Measurements from ENCODE around the gene MS4A5. TPM values are rescaled to one million over a fixed set of nuclear protein-coding genes. Genes with fewer than 3 reads are reported as not detected.
"Not testable (repeated sequence)": the region's sequence is repeated elsewhere in the genome, so short reads cannot be mapped to it uniquely, and the experiment has no call there.

The MS4A5 gene, protein sequence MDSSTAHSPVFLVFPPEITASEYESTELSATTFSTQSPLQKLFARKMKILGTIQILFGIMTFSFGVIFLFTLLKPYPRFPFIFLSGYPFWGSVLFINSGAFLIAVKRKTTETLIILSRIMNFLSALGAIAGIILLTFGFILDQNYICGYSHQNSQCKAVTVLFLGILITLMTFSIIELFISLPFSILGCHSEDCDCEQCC
- total RNA-seq, result not detected

DNA sequence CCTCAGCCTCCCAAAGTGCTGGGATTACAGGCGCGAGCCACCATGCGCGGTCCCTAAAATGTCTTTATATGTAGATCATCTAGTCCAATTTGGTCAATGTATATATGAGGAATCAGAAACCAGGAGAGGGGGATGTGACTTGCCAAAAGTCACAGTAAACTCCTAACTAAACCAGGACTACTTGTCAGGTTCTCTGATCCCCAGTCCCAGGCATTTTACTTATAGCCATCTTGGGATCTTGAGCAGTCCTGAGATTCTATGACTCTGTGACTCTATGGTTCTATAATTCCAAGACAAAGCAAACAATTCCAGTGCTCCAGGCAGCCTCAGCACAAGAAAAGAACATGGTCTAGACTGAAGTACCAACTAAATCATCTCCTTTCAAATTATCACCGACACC is at the start of gene MS4A5:
Gene MS4A5 (plus strand): TSS at position 301 of the 400 bp plus-strand sequence. CDS start 103 bp downstream, outside the sequence.
- no peak for DNase-seq
- Mint-ChIP-seq H3K9me3 (no peaks in the 10 kb centered on the region), H3K4me3 (no peak within 1 kb of the TSS), H3K27me3 (peaks cover 26% of the 10 kb centered on the region), H3K36me3 (no peaks in the 10 kb centered on the region), H3K27ac (no peak within 1 kb of the TSS), H3K4me1 (no peaks in the 10 kb centered on the region)

DNA sequence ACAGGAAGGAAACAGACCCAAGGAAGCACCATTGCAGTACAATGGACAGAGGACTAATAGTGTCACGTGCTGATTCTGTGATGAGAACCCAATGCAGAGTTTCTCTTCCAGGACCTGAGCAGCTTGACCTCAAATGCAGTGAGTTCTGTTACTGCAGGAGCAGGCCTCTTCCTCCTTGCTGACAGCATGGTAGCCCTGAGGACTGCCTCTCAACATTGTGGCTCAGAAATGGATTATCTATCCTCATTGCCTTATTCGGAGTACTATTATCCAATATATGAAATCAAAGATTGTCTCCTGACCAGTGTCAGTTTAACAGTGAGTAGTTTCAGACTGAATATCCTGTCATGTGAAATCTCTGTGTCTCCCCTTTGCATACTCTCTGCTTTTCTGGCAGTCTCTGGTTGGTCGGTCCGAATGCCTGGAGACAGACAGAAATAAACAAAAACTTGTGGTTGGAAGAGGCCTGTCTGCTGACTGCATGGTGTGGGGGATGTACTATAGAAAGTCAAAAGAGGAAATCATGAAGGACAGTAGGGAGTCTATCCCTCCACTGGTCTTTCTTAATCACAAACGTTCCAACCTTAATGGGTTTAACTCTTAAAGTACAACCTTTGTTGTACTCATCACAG is 40.0 kb upstream of the MS4A5 start:
- DNase-seq, result no peak
- no peaks in the 10 kb centered on the region for H3K4me1 Mint-ChIP-seq
- no peak overlapping the region for H3K4me3 Mint-ChIP-seq
- no peak overlapping the region for H3K27ac Mint-ChIP-seq
- H3K36me3 Mint-ChIP-seq, result no peaks in the 10 kb centered on the region
- H3K9me3 Mint-ChIP-seq, result no peaks in the 10 kb centered on the region
- H3K27me3 Mint-ChIP-seq, result peaks cover under 1% of the 10 kb centered on the region

DNA sequence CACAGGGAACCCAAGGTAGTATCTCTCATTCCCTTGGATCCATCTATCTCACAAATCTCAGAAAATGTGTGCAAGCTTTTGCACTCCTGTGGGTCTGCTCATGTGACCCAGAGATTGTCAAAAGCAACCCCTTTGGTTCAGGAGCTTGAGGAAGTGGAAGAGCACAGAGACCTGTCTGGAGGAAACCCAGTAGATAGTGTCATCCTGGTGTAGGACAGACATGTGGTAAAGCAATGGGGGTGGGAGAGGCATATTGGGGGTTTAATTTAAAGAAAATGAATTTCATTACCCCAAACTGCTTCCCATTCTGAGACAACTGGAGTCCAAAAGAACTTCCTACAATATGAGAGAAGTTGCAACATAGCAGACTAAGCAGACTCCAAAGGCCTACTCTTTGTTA is 39.0 kb upstream of the MS4A5 start:
- Mint-ChIP-seq H3K9me3 (no peaks in the 10 kb centered on the region), H3K27ac (no peak overlapping the region), H3K36me3 (no peaks in the 10 kb centered on the region), H3K4me3 (no peak overlapping the region), H3K4me1 (no peaks in the 10 kb centered on the region), H3K27me3 (no peaks in the 10 kb centered on the region)
- DNase-seq, result no peak

DNA sequence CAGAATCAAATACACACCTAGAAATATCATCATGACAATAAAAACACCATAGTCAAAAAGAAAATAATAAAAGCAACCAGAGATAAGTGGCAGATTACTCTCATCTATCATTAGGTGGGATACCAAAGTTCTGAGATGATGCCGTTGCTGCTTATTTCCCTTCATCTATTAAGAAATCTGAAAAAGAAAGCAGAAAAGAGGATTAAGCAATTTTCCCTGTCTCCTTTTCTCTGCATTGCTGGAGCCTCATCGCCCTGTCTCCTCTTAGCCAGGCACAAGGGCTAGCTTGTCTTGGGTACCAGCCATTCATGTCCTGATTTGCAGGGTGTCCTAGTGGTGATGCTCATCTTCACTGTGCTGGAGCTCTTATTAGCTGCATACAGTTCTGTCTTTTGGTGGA is 37.0 kb upstream of the MS4A5 start:
- Mint-ChIP-seq H3K9me3 (no peaks in the 10 kb centered on the region), H3K27ac (no peak overlapping the region), H3K27me3 (peaks cover 11% of the 10 kb centered on the region), H3K4me1 (no peaks in the 10 kb centered on the region), H3K4me3 (no peak overlapping the region), H3K36me3 (no peaks in the 10 kb centered on the region)
- no peak for DNase-seq

DNA sequence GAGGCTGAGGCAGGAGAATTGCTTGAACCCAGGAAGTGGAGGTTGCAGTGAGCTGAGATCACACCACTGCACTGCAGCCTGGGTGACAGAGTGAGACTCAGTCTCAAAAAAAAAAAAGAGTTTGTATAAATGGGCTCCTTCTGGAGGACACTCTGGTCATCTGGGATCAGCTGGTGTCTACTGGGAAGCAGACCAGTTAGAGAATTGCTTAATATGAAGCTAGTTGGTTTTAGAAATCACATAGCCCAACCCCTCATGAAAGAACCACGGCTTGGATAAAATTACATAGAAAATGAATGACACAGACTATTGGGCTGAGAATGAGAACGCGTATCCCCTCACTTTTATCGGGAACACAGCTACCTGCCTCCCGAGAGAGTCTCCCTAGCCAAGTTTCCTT is 36.4 kb upstream of the MS4A5 start:
- H3K27ac Mint-ChIP-seq, result no peak overlapping the region
- no peaks in the 10 kb centered on the region for H3K4me1 Mint-ChIP-seq
- H3K9me3 Mint-ChIP-seq, result no peaks in the 10 kb centered on the region
- no peak overlapping the region for H3K4me3 Mint-ChIP-seq
- peaks cover 13% of the 10 kb centered on the region for H3K27me3 Mint-ChIP-seq
- DNase-seq, result no peak
- no peaks in the 10 kb centered on the region for H3K36me3 Mint-ChIP-seq

DNA sequence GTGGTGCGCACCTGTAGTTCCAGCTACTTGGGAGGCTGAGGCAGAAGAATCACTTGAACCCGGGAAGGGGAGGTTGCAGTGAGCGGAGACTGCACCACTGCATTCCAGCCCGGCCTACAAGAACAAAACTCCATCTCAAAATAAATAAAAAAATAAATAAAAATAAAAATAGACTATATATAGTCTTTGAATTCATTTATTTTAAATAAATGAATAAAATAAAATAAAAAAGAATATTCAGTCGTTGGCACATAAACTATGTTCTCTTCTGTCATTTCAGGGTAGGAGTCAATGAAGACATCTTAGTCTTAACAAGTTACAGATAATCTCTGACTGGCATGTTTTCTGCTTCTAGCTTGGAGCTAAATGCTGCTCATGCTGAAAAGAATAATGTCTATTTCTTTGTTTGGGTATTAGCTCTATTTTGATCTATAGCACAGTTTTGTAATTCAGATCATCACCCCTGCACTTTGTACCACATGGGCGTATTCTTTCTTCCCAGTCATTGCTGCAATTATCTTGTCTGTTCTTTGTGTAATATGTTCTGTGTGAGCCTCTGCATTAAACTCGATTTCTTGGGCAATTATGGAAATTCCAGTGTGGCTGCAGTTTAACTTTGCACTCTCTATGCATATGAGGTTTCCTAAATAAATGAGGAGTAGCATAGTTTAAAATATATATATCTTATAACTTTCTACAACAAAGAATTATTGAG is 34.5 kb upstream of the MS4A5 start:
- H3K27ac Mint-ChIP-seq, result no peak overlapping the region
- peaks cover 20% of the 10 kb centered on the region for H3K27me3 Mint-ChIP-seq
- DNase-seq, result no peak
- H3K4me1 Mint-ChIP-seq, result no peaks in the 10 kb centered on the region
- no peaks in the 10 kb centered on the region for H3K36me3 Mint-ChIP-seq
- H3K4me3 Mint-ChIP-seq, result no peak overlapping the region
- H3K9me3 Mint-ChIP-seq, result no peaks in the 10 kb centered on the region

DNA sequence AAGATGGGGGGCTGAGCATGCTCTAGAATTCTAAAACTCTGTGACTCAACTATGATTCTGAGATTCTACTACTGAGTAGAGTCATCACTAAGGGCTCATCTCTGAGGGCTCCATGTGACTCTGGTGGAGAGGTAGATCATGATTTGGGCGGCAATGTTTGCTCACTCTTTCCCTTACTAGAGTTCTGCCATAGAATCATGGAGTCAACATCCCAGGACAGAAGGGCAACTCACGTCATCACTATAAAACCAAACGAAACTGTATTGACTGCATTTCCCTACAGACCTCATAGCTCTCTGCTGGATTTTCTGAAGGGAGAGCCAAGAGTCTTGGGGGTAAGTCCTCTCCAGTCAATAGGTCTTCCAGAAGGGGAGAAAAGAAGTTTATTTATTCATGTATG is 33.0 kb upstream of the MS4A5 start, which contains the start of gene MS4A14:
Gene MS4A14 (plus strand): TSS at position 78 of the 400 bp plus-strand sequence. CDS start 120 bp downstream, at position 198.
- no peaks in the 10 kb centered on the region for H3K36me3 Mint-ChIP-seq
- no peaks in the 10 kb centered on the region for H3K4me1 Mint-ChIP-seq
- no peak within 1 kb of the TSS for H3K27ac Mint-ChIP-seq
- DNase-seq, result no peak
- peaks cover 20% of the 10 kb centered on the region for H3K27me3 Mint-ChIP-seq
- no peak within 1 kb of the TSS for H3K4me3 Mint-ChIP-seq
- no peaks in the 10 kb centered on the region for H3K9me3 Mint-ChIP-seq

DNA sequence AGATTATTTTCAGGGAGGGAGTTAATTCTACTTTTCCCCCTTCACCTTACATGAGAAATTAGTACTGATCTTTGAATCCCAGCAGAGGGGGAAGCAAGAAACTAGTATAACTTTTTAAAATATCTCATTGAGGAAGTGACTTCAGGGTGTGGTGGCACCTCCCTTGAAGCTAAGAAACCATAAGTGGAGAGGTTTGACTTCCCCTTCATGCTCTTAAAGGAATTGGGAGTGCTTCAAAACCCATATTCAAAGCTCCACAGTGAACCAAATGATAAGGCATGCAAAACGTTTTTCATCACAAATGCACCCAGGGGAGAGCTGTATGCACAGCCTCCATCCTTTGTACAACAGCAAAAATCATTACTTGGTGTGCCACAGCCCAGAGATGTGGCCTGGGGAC is 32.6 kb upstream of the MS4A5 start:
- Mint-ChIP-seq H3K4me1 (no peaks in the 10 kb centered on the region), H3K4me3 (no peak overlapping the region), H3K36me3 (no peaks in the 10 kb centered on the region), H3K9me3 (no peaks in the 10 kb centered on the region), H3K27ac (no peak overlapping the region), H3K27me3 (peaks cover 20% of the 10 kb centered on the region)
- no peak for DNase-seq

DNA sequence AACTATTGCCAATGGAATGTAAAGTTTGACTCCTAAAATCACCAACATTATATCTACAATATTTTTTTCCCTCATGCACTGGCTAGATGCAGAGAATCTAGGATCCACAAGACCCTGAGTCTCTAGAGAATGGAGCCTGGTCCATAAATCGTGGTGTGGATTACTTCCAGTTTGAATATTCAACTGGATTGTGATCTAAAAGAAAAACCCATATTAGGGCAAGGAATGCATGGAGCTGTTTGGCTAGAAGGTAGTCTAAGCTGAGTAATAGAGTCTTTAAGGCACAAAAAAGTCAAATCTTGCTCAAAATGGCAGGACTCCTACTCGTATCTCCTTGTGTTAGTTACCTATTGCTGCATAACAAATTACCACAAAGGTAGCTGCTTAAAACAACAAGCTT is 9.4 kb upstream of the MS4A5 start:
- H3K27ac Mint-ChIP-seq, result no peak overlapping the region
- H3K27me3 Mint-ChIP-seq, result peaks cover 20% of the 10 kb centered on the region
- no peak overlapping the region for H3K4me3 Mint-ChIP-seq
- no peaks in the 10 kb centered on the region for H3K4me1 Mint-ChIP-seq
- DNase-seq, result no peak
- H3K36me3 Mint-ChIP-seq, result no peaks in the 10 kb centered on the region
- H3K9me3 Mint-ChIP-seq, result peaks cover 4% of the 10 kb centered on the region

DNA sequence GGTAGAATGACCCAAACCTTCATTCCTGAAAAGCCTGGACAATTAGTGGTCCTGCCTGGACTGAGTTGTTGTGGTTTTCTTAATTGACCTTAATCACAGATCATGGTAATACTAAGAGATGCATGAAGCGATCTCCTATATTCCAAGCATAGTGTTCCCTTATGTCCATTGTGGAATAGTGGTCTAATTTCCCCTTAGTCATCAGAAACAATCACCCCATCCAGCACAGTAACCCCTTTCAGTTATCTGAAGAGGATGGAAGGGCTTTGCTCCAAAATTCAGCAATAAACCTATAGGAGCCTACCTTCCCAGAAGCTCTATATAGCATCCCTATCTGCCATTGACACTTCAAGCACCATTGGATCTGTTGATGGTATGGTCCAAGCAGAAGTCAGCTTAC is 6.8 kb upstream of the MS4A5 start:
- peaks cover 4% of the 10 kb centered on the region for H3K9me3 Mint-ChIP-seq
- H3K4me3 Mint-ChIP-seq, result no peak overlapping the region
- H3K27me3 Mint-ChIP-seq, result peaks cover 20% of the 10 kb centered on the region
- no peaks in the 10 kb centered on the region for H3K36me3 Mint-ChIP-seq
- no peaks in the 10 kb centered on the region for H3K4me1 Mint-ChIP-seq
- no peak for DNase-seq
- no peak overlapping the region for H3K27ac Mint-ChIP-seq

DNA sequence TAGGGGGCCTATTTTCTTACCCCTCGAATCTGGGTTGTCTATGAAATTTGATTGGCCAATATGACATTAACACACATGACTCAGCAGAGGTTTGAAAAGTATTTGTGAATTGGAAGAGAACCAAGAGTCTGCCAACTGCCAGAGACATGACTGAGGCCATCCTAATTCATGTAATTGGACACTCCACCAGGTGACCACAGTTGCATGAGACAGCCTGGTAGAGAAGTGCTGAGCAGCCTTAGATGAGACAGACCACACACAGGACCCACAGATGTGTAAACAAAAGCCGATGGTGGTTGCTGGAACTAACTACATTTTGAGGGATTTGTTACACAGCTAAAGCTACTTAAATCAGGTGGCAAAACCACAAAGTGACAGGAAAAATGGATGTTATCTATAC is 855 bp upstream of the MS4A5 start:
- Mint-ChIP-seq H3K27me3 (peaks cover 25% of the 10 kb centered on the region), H3K27ac (no peak overlapping the region), H3K4me3 (no peak overlapping the region), H3K36me3 (no peaks in the 10 kb centered on the region), H3K9me3 (no peaks in the 10 kb centered on the region), H3K4me1 (no peaks in the 10 kb centered on the region)
- no peak for DNase-seq

DNA sequence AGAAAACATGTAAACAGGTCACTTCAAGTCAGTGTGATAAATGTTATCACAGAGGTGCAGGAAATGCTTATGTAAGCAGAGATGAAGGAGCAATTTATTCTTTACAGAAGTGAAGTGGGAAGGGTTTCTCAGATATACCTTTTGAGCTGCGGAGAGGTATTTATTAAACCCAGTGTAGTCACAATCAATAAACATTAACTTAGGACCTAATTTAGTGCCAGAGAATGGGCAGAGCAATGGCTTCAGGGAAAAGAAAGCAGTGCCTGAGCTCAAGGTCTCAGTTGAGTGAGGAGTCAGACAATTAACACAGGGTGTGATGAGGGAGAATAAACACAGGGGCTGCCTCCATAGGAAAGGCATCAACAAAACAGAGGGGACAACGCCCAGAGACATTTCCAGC is 1.9 kb downstream of the MS4A5 start:
- Mint-ChIP-seq H3K27ac (no peak overlapping the region), H3K36me3 (no peaks in the 10 kb centered on the region), H3K4me1 (no peaks in the 10 kb centered on the region), H3K9me3 (no peaks in the 10 kb centered on the region), H3K27me3 (peaks cover 26% of the 10 kb centered on the region), H3K4me3 (no peak overlapping the region)
- DNase-seq, result no peak

DNA sequence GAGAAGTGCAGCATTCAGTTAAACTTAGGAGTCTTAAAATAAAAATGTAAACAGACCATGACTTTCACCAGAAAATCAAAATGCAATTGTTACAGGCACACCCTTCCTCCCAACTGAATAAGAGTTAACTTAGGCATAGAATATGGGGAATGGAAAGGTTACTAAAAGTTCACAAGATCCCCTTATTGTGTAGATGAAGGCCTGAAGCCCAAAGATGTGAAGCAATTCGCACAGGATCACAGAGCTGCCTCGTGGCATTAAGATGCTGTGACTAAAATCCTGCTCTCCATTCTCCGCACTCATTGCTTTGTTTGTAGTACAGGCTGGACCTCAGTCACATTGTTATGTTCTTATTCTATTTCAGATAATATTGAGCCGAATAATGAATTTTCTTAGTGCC is 4.0 kb downstream of the MS4A5 start:
- H3K36me3 Mint-ChIP-seq, result no peaks in the 10 kb centered on the region
- H3K27me3 Mint-ChIP-seq, result peaks cover 13% of the 10 kb centered on the region
- no peak overlapping the region for H3K4me3 Mint-ChIP-seq
- no peak overlapping the region for H3K27ac Mint-ChIP-seq
- H3K4me1 Mint-ChIP-seq, result no peaks in the 10 kb centered on the region
- no peaks in the 10 kb centered on the region for H3K9me3 Mint-ChIP-seq
- no peak for DNase-seq

DNA sequence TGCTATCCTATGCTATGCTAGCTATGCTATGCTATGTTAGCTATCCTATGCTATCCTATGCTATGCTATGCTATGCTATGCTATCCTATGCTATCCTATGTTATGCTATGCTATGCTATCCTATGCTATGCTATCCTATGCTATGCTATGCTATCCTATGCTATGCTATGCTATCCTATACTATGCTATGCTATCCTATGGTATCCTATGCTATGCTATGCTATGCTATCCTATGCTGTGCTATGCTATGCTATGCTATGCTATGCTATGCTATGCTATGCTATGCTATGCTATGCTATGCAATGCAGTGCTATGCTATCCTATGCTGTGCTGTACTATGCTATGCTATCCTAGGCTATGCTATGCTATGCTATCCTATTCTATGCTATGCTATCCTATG is 17.7 kb downstream of the MS4A5 start:
- DNase-seq, result no peak
- Mint-ChIP-seq H3K27ac (no peak overlapping the region), H3K4me1 (peaks cover 15% of the 10 kb centered on the region)

DNA sequence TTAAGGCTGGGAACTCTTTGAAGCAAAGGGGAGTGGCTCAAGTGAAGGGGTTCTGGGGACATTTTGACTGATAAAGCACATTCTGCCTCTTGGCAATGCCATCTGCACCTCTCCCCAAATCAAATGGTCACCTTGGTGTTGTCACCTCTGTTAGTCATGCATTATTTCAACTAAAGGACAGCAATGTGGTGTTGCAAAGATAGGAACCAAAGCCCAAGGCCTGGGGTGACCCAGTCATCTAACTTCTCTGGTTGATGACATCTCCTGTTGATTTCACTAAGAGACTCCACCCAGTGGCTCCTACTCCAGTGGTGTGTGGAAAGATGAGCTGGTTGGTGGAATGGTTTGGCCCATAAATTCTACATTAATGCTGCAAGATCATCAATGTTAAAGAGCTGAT is 18.5 kb downstream of the MS4A5 start:
- Mint-ChIP-seq H3K4me3 (no peak overlapping the region), H3K27me3 (no peaks in the 10 kb centered on the region), H3K27ac (no peak overlapping the region)

More for the DNA sequence above, 17.7 kb downstream of the MS4A5 start:
- peaks cover 5% of the 10 kb centered on the region for H3K9me3 Mint-ChIP-seq
- H3K36me3 Mint-ChIP-seq, result no peaks in the 10 kb centered on the region
- no peak overlapping the region for H3K4me3 Mint-ChIP-seq
- no peaks in the 10 kb centered on the region for H3K27me3 Mint-ChIP-seq

DNA sequence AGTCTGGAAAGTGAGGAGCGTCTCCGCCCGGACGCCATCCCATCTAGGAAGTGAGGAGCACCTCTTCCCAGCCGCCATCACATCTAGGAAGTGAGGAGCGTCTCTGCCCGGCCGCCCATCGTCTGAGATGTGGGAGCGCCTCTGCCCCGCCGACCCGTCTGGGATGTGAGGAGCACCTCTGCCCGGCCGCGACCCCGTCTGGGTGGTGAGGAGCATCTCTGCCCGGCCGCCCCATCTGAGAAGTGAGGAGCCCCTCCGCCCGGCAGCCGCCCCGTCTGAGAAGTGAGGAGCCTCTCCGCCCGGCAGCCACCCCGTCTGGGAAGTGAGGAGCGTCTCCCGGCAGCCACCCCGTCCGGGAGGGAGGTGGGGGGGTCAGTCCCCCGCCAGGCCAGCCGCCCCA is 21.8 kb downstream of the MS4A5 start:
- H3K27me3 Mint-ChIP-seq, DNase-seq, H3K36me3 Mint-ChIP-seq, H3K9me3 Mint-ChIP-seq, H3K4me3 Mint-ChIP-seq, H3K27ac Mint-ChIP-seq: not testable (repeated sequence)
- peaks cover 15% of the 10 kb centered on the region for H3K4me1 Mint-ChIP-seq

More for the DNA sequence above, 18.5 kb downstream of the MS4A5 start:
- Mint-ChIP-seq H3K36me3 (no peaks in the 10 kb centered on the region), H3K9me3 (peaks cover 5% of the 10 kb centered on the region), H3K4me1 (peaks cover 15% of the 10 kb centered on the region)
- no peak for DNase-seq

Data from activated naive CD8-positive, alpha-beta T cell treated with anti-CD3 and anti-CD28 coated beads for 36 hours (primary cell).